GM23248 (cell line): ENCODE results near the gene STK32B.

Experiments
- EZH2 ChIP-seq: fragments of 200-600 bp; sonication (generic); IDR thresholded peaks from 2 replicates; pipeline ENCODE4 v1.6.1; 2018; ENCODE audit warnings: antibody characterized with exemption, mild to moderate bottlenecking; ENCODE audit not compliant: insufficient read depth, poor library complexity, severe bottlenecking
- EZH2phosphoT487 ChIP-seq: fragments of 200-600 bp; sonication (generic); IDR thresholded peaks from 2 replicates; pipeline ENCODE4 v1.6.1; 2018; ENCODE audit warnings: antibody characterized with exemption, moderate library complexity, mild to moderate bottlenecking, low read depth; ENCODE audit not compliant: insufficient read depth

DNA sequence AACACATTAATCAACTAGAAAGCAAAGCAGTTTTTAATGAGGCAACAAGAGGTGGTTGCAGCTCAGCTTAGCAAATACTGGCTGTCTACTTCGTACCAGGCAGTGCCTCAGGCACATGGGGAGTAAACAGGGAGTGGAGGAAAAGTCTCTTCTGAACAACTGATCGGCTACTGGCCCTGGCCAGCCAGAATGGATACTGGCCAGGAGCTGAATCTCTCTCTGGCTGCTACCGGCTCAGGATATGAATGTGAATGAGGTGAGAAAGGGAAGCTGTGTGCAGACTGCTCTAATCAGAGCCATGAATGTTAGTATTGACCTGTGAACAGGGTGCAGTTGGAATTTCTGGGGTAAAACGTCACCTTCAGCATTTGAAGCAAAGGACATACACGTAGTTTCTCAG lies 77.3 kb downstream of the STK32B start:
- TF ChIP-seq EZH2phosphoT487 (no peak), EZH2 (no peak)
